ENCODE data around the gene RMC1. TPM values are rescaled to one million over a fixed set of nuclear protein-coding genes. Genes with fewer than 3 reads are reported as not detected.

RMC1 gene
- total RNA-seq, 1 donor from 2014 or later, result 28.5 TPM

- H3K36me3 Mint-ChIP-seq (ENCODE audit: unreplicated experiment), result no peaks in the 10 kb centered on the region
- H3K4me1 Mint-ChIP-seq (ENCODE audit: low read depth, unreplicated experiment), result no peaks in the 10 kb centered on the region
- DNase-seq, result no peak
- no peaks in the 10 kb centered on the region for H3K27me3 Mint-ChIP-seq (ENCODE audit: unreplicated experiment)
- no peak overlapping the region for H3K27ac Mint-ChIP-seq (ENCODE audit: unreplicated experiment)
- H3K4me3 Mint-ChIP-seq (ENCODE audit: unreplicated experiment), result no peak overlapping the region
- peaks cover 2% of the 10 kb centered on the region for H3K9me3 Mint-ChIP-seq (ENCODE audit: unreplicated experiment)
- TF ChIP-seq CTCF (IDR thresholded peaks at IDR 0.05; ENCODE audit: partially characterized antibody, unreplicated experiment), result no peak
These were observed 36.7 kb downstream of the RMC1 start for GRCh38 chr18:23539911-23540525.

- H3K27me3 Mint-ChIP-seq (ENCODE audit: unreplicated experiment), result no peaks in the 10 kb centered on the region
- H3K9me3 Mint-ChIP-seq (ENCODE audit: unreplicated experiment), result peaks cover 2% of the 10 kb centered on the region
- TF ChIP-seq CTCF (IDR thresholded peaks at IDR 0.05; ENCODE audit: partially characterized antibody, unreplicated experiment), result no peak
- H3K4me3 Mint-ChIP-seq (ENCODE audit: unreplicated experiment), result no peak overlapping the region
- H3K4me1 Mint-ChIP-seq (ENCODE audit: low read depth, unreplicated experiment), result no peaks in the 10 kb centered on the region
- no peak for DNase-seq
- H3K27ac Mint-ChIP-seq (ENCODE audit: unreplicated experiment), result no peak overlapping the region
- H3K36me3 Mint-ChIP-seq (ENCODE audit: unreplicated experiment), result no peaks in the 10 kb centered on the region
These were observed 37.6 kb downstream of the RMC1 start for GRCh38 chr18:23540867-23541266.

GRCh38 chr18:23541349-23542093, 38.2 kb downstream of the RMC1 start:
- H3K27me3 Mint-ChIP-seq (ENCODE audit: unreplicated experiment), result no peaks in the 10 kb centered on the region
- no peaks in the 10 kb centered on the region for H3K36me3 Mint-ChIP-seq (ENCODE audit: unreplicated experiment)
- no peak for DNase-seq
- peaks cover 2% of the 10 kb centered on the region for H3K9me3 Mint-ChIP-seq (ENCODE audit: unreplicated experiment)
- no peak overlapping the region for H3K4me3 Mint-ChIP-seq (ENCODE audit: unreplicated experiment)
- TF ChIP-seq CTCF (IDR thresholded peaks at IDR 0.05; ENCODE audit: partially characterized antibody, unreplicated experiment), result no peak
- H3K4me1 Mint-ChIP-seq (ENCODE audit: low read depth, unreplicated experiment), result no peaks in the 10 kb centered on the region
- H3K27ac Mint-ChIP-seq (ENCODE audit: unreplicated experiment), result no peak overlapping the region

- Mint-ChIP-seq H3K36me3 (ENCODE audit: unreplicated experiment) (no peaks in the 10 kb centered on the region), H3K4me3 (ENCODE audit: unreplicated experiment) (no peak overlapping the region), H3K4me1 (ENCODE audit: low read depth, unreplicated experiment) (no peaks in the 10 kb centered on the region), H3K27me3 (ENCODE audit: unreplicated experiment) (no peaks in the 10 kb centered on the region), H3K9me3 (ENCODE audit: unreplicated experiment) (peaks cover 2% of the 10 kb centered on the region), H3K27ac (ENCODE audit: unreplicated experiment) (no peak overlapping the region)
- no peak for TF ChIP-seq CTCF (IDR thresholded peaks at IDR 0.05; ENCODE audit: partially characterized antibody, unreplicated experiment)
- no peak for DNase-seq
These were observed 39.1 kb downstream of the RMC1 start for GRCh38 chr18:23542461-23542860.

- Mint-ChIP-seq H3K4me3 (ENCODE audit: unreplicated experiment) (no peak overlapping the region), H3K27me3 (ENCODE audit: unreplicated experiment) (no peaks in the 10 kb centered on the region), H3K9me3 (ENCODE audit: unreplicated experiment) (no peaks in the 10 kb centered on the region), H3K4me1 (ENCODE audit: low read depth, unreplicated experiment) (no peaks in the 10 kb centered on the region), H3K27ac (ENCODE audit: unreplicated experiment) (no peak overlapping the region), H3K36me3 (ENCODE audit: unreplicated experiment) (no peaks in the 10 kb centered on the region)
- DNase-seq, result no peak
- TF ChIP-seq CTCF (IDR thresholded peaks at IDR 0.05; ENCODE audit: partially characterized antibody, unreplicated experiment), result no peak
These were observed 42.0 kb downstream of the RMC1 start for GRCh38 chr18:23545247-23545789.
